Mesodermal cell (in vitro differentiated cells): ENCODE results near the gene BEST2.
A peak's percentile ranks its signal among the peaks of the same experiment; 100 is the strongest.
"Not testable (repeated sequence)": the region's sequence is repeated elsewhere in the genome, so short reads cannot be mapped to it uniquely, and the experiment has no call there.

ENCODE experiments used
- H3K27ac ChIP-seq: 2 replicates; pipeline ENCODE4 v1.7.0; 2013; ENCODE audit warnings: mild to moderate bottlenecking, low read depth, low read length, moderate library complexity; ENCODE audit not compliant: severe bottlenecking
- H3K36me3 ChIP-seq: 2 replicates; pipeline ENCODE4 v1.7.1; 2013; ENCODE audit warnings: mild to moderate bottlenecking, low read length, moderate library complexity; ENCODE audit not compliant: control insufficient read depth, insufficient read depth
- H3K4me1 ChIP-seq: one replicate; pipeline ENCODE4 v1.7.1; 2013; ENCODE audit warnings: mild to moderate bottlenecking, low read length; ENCODE audit not compliant: insufficient read depth, control insufficient read depth, poor library complexity, severe bottlenecking
- H3K4me3 ChIP-seq: 2 replicates; pipeline ENCODE4 v1.7.0; 2013; ENCODE audit warnings: low read length, control low read depth, mild to moderate bottlenecking; ENCODE audit not compliant: insufficient read depth, poor library complexity, severe bottlenecking; ENCODE audit errors: extremely low read depth
- H3K9me3 ChIP-seq: 2 replicates; pipeline ENCODE4 v1.7.1; 2013; ENCODE audit warnings: mild to moderate bottlenecking, low read length, moderate library complexity; ENCODE audit not compliant: control insufficient read depth
- WGBS, 2 experiments: methylation state at CpG; one replicate each; pipeline ENCODE4 v1.1.5; 2013; ENCODE audit warnings: missing lambda C conversion rate in 2 of 2; ENCODE audit not compliant: insufficient coverage in 2 of 2; 5-methylcytosine and 5-hydroxymethylcytosine counted together

The BEST2 gene

GRCh38 chr19:12720296-12720695, 31.3 kb upstream of the BEST2 start:
- H3K9me3 ChIP-seq = no peaks in the 10 kb centered on the region
- 96 to 97% methylated on average over 8 of the region's 10 CpGs for WGBS, 2 experiments
- peaks cover 54% of the 10 kb centered on the region for H3K36me3 ChIP-seq
- H3K4me3 ChIP-seq = peak overlapping the region; percentile 81
- H3K4me1 ChIP-seq = no peaks in the 10 kb centered on the region
- H3K27ac ChIP-seq = peak overlapping the region; percentile 93

GRCh38 chr19:12720851-12721655, 30.5 kb upstream of the BEST2 start:
- H3K36me3 ChIP-seq = peaks cover 46% of the 10 kb centered on the region
- WGBS, 2 experiments = 12 to 19% methylated on average over 36 to 51 of the region's 59 CpGs
- H3K9me3 ChIP-seq = no peaks in the 10 kb centered on the region
- H3K4me3 ChIP-seq = peak overlapping the region; percentile 81
- H3K4me1 ChIP-seq = no peaks in the 10 kb centered on the region
- peak overlapping the region; percentile 93 for H3K27ac ChIP-seq

- peak overlapping the region; percentile 93 for H3K27ac ChIP-seq
- H3K4me3 ChIP-seq = peak overlapping the region; percentile 81
- no peaks in the 10 kb centered on the region for H3K4me1 ChIP-seq
- H3K9me3 ChIP-seq = no peaks in the 10 kb centered on the region
- WGBS, 2 experiments = 0 to 1% methylated on average over 8 to 21 of the region's 65 CpGs
- H3K36me3 ChIP-seq = peaks cover 38% of the 10 kb centered on the region
Measured at GRCh38 chr19:12721656-12722565, 29.7 kb upstream of the BEST2 start.

- Histone ChIP-seq H3K36me3 (peaks cover 32% of the 10 kb centered on the region), H3K4me1 (no peaks in the 10 kb centered on the region), H3K9me3 (no peaks in the 10 kb centered on the region), H3K27ac (peak overlapping the region; percentile 93), H3K4me3 (peak overlapping the region; percentile 81)
- WGBS, 2 experiments = 0 to 1% methylated on average over 21 to 22 of the region's 32 CpGs
Measured at GRCh38 chr19:12722566-12723380, 28.8 kb upstream of the BEST2 start.

GRCh38 chr19:12723381-12723640, 28.3 kb upstream of the BEST2 start:
- H3K4me1 ChIP-seq = no peaks in the 10 kb centered on the region
- H3K9me3 ChIP-seq = no peaks in the 10 kb centered on the region
- H3K4me3 ChIP-seq = peak overlapping the region; percentile 81
- WGBS, 2 experiments = 0% methylated on average over 5 to 6 of the region's 7 CpGs
- peaks cover 31% of the 10 kb centered on the region for H3K36me3 ChIP-seq
- peak overlapping the region; percentile 93 for H3K27ac ChIP-seq

GRCh38 chr19:12723641-12724426, 27.8 kb upstream of the BEST2 start, which contains the start of gene TNPO2:
Gene TNPO2, minus strand, starts transcription at chr19:12723932. Its CDS starts 2,955 bp downstream, at chr19:12720977.
- H3K4me1 ChIP-seq = no peaks in the 10 kb centered on the region
- no peaks in the 10 kb centered on the region for H3K9me3 ChIP-seq
- H3K36me3 ChIP-seq = peaks cover 31% of the 10 kb centered on the region
- H3K27ac ChIP-seq = peak within 1 kb of the TSS; percentile 93
- peak within 1 kb of the TSS; percentile 81 for H3K4me3 ChIP-seq
- WGBS, 2 experiments = 6 to 9% methylated on average over 19 to 26 of the region's 28 CpGs

- H3K4me1 ChIP-seq, H3K27ac ChIP-seq, H3K9me3 ChIP-seq, H3K4me3 ChIP-seq: not testable (repeated sequence)
- H3K36me3 ChIP-seq = peaks cover 33% of the 10 kb centered on the region
- WGBS, 2 experiments = 93 to 97% methylated on average over 10 of the region's 10 CpGs
Measured at GRCh38 chr19:12725612-12726011, 26.0 kb upstream of the BEST2 start.

GRCh38 chr19:12726988-12727316, 24.6 kb upstream of the BEST2 start:
- Histone ChIP-seq H3K9me3 (no peaks in the 10 kb centered on the region), H3K27ac (no peak overlapping the region), H3K4me1 (no peaks in the 10 kb centered on the region), H3K36me3 (peaks cover 44% of the 10 kb centered on the region), H3K4me3 (no peak overlapping the region)
- WGBS, 2 experiments = 100% methylated on average over 1 of the region's 2 CpGs

GRCh38 chr19:12727745-12728433, 23.7 kb upstream of the BEST2 start:
- WGBS, 2 experiments = 90 to 94% methylated on average over 7 to 9 of the region's 9 CpGs
- H3K36me3 ChIP-seq = peaks cover 50% of the 10 kb centered on the region
- no peak overlapping the region for H3K4me3 ChIP-seq
- no peaks in the 10 kb centered on the region for H3K9me3 ChIP-seq
- peaks cover 4% of the 10 kb centered on the region for H3K4me1 ChIP-seq
- H3K27ac ChIP-seq = no peak overlapping the region
